Measurements from ENCODE around the gene ADM2. TPM values are rescaled to one million over a fixed set of nuclear protein-coding genes. Genes with fewer than 3 reads are reported as not detected.

Gene ADM2
- total RNA-seq, 1 experiment from 2014 or later, result 11.9 TPM

GRCh38 chr22:50461536-50461935, 19.8 kb upstream of the ADM2 start:
- Histone ChIP-seq H2AFZ (ENCODE audit: low read length) (no peak overlapping the region), H4K5ac (ENCODE audit: insufficient read length, low read depth, low read length) (no peak overlapping the region), H3T11ph (ENCODE audit: low read length) (no peak overlapping the region), H2BK15ac (ENCODE audit: low read depth, low read length) (no peak overlapping the region), H3K4ac (ENCODE audit: low read depth, low read length) (no peak overlapping the region), H4K20me1 (ENCODE audit: control insufficient read depth, insufficient read depth, insufficient read length) (no peaks in the 10 kb centered on the region), H3K27me3 (ENCODE audit: insufficient read depth, low read length) (no peaks in the 10 kb centered on the region), H3K18ac (ENCODE audit: insufficient read length, low read depth, low read length) (no peak overlapping the region), H3K14ac (ENCODE audit: insufficient read depth, low read length) (no peak overlapping the region), H3K4me2 (ENCODE audit: insufficient read depth, insufficient read length, low read length) (no peak overlapping the region), H3K79me1 (ENCODE audit: insufficient read depth, low read depth, low read length, poor library complexity, severe bottlenecking) (no peaks in the 10 kb centered on the region), H4K8ac (replicated peaks; ENCODE audit: insufficient read length, low read depth, low read length) (no peak overlapping the region), H3K23me2 (ENCODE audit: insufficient read length, low read depth, low read length, poor library complexity, severe bottlenecking) (no peaks in the 10 kb centered on the region), H3K56ac (ENCODE audit: insufficient read length, low read depth, low read length) (no peak overlapping the region), H3K4me1 (ENCODE audit: insufficient read depth, low read length) (no peaks in the 10 kb centered on the region), H2BK5ac (ENCODE audit: insufficient read length, low read length) (no peak overlapping the region), H2BK12ac (ENCODE audit: insufficient read length, low read depth, low read length) (no peak overlapping the region), H4K91ac (ENCODE audit: insufficient read length, low read depth, low read length) (no peak overlapping the region), H3K9ac (ENCODE audit: extremely low read depth, insufficient read length, low read length) (no peak overlapping the region), H3K79me2 (ENCODE audit: insufficient read depth, low read length) (no peaks in the 10 kb centered on the region), H3K27ac (ENCODE audit: insufficient read length, low read depth, low read length) (no peak overlapping the region), H2AK5ac (ENCODE audit: insufficient read length, low read length) (no peak overlapping the region), H3K9me3 (ENCODE audit: control insufficient read depth, low read depth, low read length) (no peaks in the 10 kb centered on the region), H3K23ac (ENCODE audit: insufficient read length, low read depth, low read length) (no peak overlapping the region), H2BK20ac (ENCODE audit: low read depth, low read length, poor library complexity, severe bottlenecking) (no peak overlapping the region), H2BK120ac (ENCODE audit: low read depth, low read length, poor library complexity, severe bottlenecking) (no peak overlapping the region)
- H3K4me3 Mint-ChIP-seq, result no peak overlapping the region
- H3K36me3 Mint-ChIP-seq (ENCODE audit: insufficient read depth in 1 of 3, low read depth in 3 of 3), result peaks cover 25 to 89% (median 84%) of the 10 kb centered on the region in 3 experiments
- no CpG with 5 or more reads among the region's 26 CpGs for WGBS (ENCODE audit: extremely low coverage, insufficient read length, low lambda C conversion rate)
- no peaks in the 10 kb centered on the region for H3K27me3 Mint-ChIP-seq (ENCODE audit: low read depth)
- H3K9me3 Mint-ChIP-seq, result no peaks in the 10 kb centered on the region; a peak in 1 of 5 replicates
- no peak for DNase-seq
- no peak overlapping the region for H3K27ac Mint-ChIP-seq
- H3K4me1 Mint-ChIP-seq, result no peaks in the 10 kb centered on the region
- TF ChIP-seq, protein P1, sequence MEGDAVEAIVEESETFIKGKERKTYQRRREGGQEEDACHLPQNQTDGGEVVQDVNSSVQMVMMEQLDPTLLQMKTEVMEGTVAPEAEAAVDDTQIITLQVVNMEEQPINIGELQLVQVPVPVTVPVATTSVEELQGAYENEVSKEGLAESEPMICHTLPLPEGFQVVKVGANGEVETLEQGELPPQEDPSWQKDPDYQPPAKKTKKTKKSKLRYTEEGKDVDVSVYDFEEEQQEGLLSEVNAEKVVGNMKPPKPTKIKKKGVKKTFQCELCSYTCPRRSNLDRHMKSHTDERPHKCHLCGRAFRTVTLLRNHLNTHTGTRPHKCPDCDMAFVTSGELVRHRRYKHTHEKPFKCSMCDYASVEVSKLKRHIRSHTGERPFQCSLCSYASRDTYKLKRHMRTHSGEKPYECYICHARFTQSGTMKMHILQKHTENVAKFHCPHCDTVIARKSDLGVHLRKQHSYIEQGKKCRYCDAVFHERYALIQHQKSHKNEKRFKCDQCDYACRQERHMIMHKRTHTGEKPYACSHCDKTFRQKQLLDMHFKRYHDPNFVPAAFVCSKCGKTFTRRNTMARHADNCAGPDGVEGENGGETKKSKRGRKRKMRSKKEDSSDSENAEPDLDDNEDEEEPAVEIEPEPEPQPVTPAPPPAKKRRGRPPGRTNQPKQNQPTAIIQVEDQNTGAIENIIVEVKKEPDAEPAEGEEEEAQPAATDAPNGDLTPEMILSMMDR (conservative IDR thresholded peaks at IDR 0.05), result no peak
